ENCODE data around the gene TGM5.
"Not testable (repeated sequence)": the region's sequence is repeated elsewhere in the genome, so short reads cannot be mapped to it uniquely, and the experiment has no call there.

The TGM5 gene

GRCh38 chr15:43204016-43204901, 62.5 kb downstream of the TGM5 start:
- H3K4me3 ChIP-seq (ENCODE audit: low read depth, low read length), result no peak overlapping the region
- no peak for DNase-seq (ENCODE audit: low read depth)

- no peak overlapping the region for H3K4me3 ChIP-seq (ENCODE audit: low read depth, low read length)
- no peak for DNase-seq (ENCODE audit: low read depth)
Measured at GRCh38 chr15:43199945-43200488, 66.7 kb downstream of the TGM5 start.

- no peak for DNase-seq (ENCODE audit: low read depth)
Measured at GRCh38 chr15:43198992-43199391, 67.7 kb downstream of the TGM5 start.

GRCh38 chr15:43198556-43198955, 68.2 kb downstream of the TGM5 start:
- DNase-seq (ENCODE audit: low read depth); H3K4me3 ChIP-seq (ENCODE audit: low read depth, low read length): not testable (repeated sequence)

More at GRCh38 chr15:43198992-43199391, 67.7 kb downstream of the TGM5 start:
- H3K4me3 ChIP-seq (ENCODE audit: low read depth, low read length), result no peak overlapping the region

- not testable (repeated sequence) for H3K4me3 ChIP-seq (ENCODE audit: low read depth, low read length); DNase-seq (ENCODE audit: low read depth)
Measured at GRCh38 chr15:43197773-43198172, 69.0 kb downstream of the TGM5 start.

- no peak for DNase-seq (ENCODE audit: low read depth)
- no peak overlapping the region for H3K4me3 ChIP-seq (ENCODE audit: low read depth, low read length)
Measured at GRCh38 chr15:43196760-43197548, 69.8 kb downstream of the TGM5 start.

GRCh38 chr15:43194795-43195194, 71.9 kb downstream of the TGM5 start:
- no peak for DNase-seq (ENCODE audit: low read depth)
- H3K4me3 ChIP-seq (ENCODE audit: low read depth, low read length), result no peak overlapping the region

- DNase-seq (ENCODE audit: low read depth), result no peak
- no peak overlapping the region for H3K4me3 ChIP-seq (ENCODE audit: low read depth, low read length)
Measured at GRCh38 chr15:43193710-43194109, 73.0 kb downstream of the TGM5 start.

GRCh38 chr15:43190178-43190577, 76.5 kb downstream of the TGM5 start:
- DNase-seq (ENCODE audit: low read depth), result no peak
- H3K4me3 ChIP-seq (ENCODE audit: low read depth, low read length), result no peak overlapping the region

GRCh38 chr15:43189296-43189695, 77.4 kb downstream of the TGM5 start:
- DNase-seq (ENCODE audit: low read depth), result no peak

GRCh38 chr15:43187544-43188155, 79.1 kb downstream of the TGM5 start:
- DNase-seq (ENCODE audit: low read depth), result peak; percentile 41
- no peak overlapping the region for H3K4me3 ChIP-seq (ENCODE audit: low read depth, low read length)

More at GRCh38 chr15:43189296-43189695, 77.4 kb downstream of the TGM5 start:
- H3K4me3 ChIP-seq (ENCODE audit: low read depth, low read length), result no peak overlapping the region

- no peak for DNase-seq (ENCODE audit: low read depth)
- H3K4me3 ChIP-seq (ENCODE audit: low read depth, low read length), result peak overlapping the region; percentile 68
Measured at GRCh38 chr15:43186003-43186353, 80.8 kb downstream of the TGM5 start.

- no peak for DNase-seq (ENCODE audit: low read depth)
- H3K4me3 ChIP-seq (ENCODE audit: low read depth, low read length), result peak within 1 kb of the TSS; percentile 68
Measured at GRCh38 chr15:43185157-43186002, 81.3 kb downstream of the TGM5 start, which contains the start of gene CCNDBP1. Gene CCNDBP1, plus strand, starts transcription at chr15:43185403. Its CDS starts 96 bp downstream, at chr15:43185499.

- peak overlapping the region; percentile 68 for H3K4me3 ChIP-seq (ENCODE audit: low read depth, low read length)
- no peak for DNase-seq (ENCODE audit: low read depth)
Measured at GRCh38 chr15:43184407-43185124, 82.2 kb downstream of the TGM5 start.

- DNase-seq (ENCODE audit: low read depth), result no peak
- H3K4me3 ChIP-seq (ENCODE audit: low read depth, low read length), result no peak overlapping the region
Measured at GRCh38 chr15:43183270-43183669, 83.5 kb downstream of the TGM5 start.

Data from skeletal muscle cell (primary cell).